ENCODE measurements around the gene UBE2G1.

DNA sequence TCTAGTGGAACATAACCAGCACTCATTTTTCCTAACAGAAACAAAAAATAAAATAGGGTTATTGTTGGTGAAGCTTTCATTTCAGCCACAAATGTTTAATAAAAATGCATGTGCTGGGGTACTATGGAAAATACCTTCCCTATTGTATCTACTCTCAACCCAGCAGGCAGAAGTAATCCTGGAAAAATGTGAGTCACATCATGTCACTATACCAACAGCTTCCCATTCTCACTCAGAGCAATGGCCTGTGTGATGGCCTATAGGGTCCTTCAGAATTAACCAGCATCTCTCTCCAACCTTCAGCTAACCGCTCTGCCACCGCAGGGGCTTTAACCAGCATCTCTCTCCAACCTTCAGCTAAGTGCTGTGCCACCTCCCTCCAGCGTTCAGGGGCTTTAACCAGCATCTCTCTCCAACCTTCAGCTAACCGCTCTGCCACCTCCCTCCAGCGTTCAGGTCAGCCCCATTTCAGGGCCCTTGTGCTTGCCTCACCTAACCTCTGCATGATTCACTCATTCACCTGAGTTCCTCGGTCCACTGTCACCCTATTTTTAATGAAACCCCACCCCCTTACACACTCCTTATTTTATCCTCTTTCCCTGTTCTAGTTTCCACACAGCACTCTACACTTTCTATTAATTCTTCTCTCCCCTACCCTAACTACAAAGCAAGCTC is 34.0 kb downstream of the UBE2G1 start:
- TF ChIP-seq, protein P1, sequence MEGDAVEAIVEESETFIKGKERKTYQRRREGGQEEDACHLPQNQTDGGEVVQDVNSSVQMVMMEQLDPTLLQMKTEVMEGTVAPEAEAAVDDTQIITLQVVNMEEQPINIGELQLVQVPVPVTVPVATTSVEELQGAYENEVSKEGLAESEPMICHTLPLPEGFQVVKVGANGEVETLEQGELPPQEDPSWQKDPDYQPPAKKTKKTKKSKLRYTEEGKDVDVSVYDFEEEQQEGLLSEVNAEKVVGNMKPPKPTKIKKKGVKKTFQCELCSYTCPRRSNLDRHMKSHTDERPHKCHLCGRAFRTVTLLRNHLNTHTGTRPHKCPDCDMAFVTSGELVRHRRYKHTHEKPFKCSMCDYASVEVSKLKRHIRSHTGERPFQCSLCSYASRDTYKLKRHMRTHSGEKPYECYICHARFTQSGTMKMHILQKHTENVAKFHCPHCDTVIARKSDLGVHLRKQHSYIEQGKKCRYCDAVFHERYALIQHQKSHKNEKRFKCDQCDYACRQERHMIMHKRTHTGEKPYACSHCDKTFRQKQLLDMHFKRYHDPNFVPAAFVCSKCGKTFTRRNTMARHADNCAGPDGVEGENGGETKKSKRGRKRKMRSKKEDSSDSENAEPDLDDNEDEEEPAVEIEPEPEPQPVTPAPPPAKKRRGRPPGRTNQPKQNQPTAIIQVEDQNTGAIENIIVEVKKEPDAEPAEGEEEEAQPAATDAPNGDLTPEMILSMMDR (IDR thresholded peaks at IDR 0.05; ENCODE audit: low read depth, low read length, missing input control) = no peak
- TF ChIP-seq FOXA2 (IDR thresholded peaks at IDR 0.05) (no peak), RXRA (IDR thresholded peaks at IDR 0.05) (no peak), JUND (IDR thresholded peaks at IDR 0.05) (no peak), RAD21 (IDR thresholded peaks at IDR 0.05) (no peak)
- TF ChIP-seq, protein P2, sequence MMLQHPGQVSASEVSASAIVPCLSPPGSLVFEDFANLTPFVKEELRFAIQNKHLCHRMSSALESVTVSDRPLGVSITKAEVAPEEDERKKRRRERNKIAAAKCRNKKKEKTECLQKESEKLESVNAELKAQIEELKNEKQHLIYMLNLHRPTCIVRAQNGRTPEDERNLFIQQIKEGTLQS (IDR thresholded peaks at IDR 0.05) = no peak

Data from liver (tissue), 3 donors.